ENCODE data around the gene IL6R. TPM values are rescaled to one million over a fixed set of nuclear protein-coding genes. Genes with fewer than 3 reads are reported as not detected.

IL6R gene
- total RNA-seq, 4 donors from 2014 or later, result 31.6 to 53.7 (median 33.5) TPM

DNA sequence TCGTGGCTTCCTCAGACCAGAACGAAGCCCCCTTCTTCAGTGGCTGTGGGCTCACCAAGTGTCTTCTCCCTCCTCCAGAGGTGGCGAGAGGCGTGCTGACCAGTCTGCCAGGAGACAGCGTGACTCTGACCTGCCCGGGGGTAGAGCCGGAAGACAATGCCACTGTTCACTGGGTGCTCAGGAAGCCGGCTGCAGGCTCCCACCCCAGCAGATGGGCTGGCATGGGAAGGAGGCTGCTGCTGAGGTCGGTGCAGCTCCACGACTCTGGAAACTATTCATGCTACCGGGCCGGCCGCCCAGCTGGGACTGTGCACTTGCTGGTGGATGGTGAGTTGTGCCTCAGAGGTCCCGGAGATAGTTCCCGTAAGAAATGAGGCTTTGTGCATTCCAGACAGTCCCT is 24.0 kb downstream of the IL6R start:
- no peak for DNase-seq (ENCODE audit: low spot score in 2 of 2)
- 49 to 64% methylated on average over 15 of the region's 15 CpGs for WGBS, 2 donors
- peaks cover 0 to 10% (median 0%) of the 10 kb centered on the region in 3 donors for H3K36me3 ChIP-seq
- peaks cover 2 to 90% (median 68%) of the 10 kb centered on the region in 4 donors for H3K4me1 ChIP-seq
- no peaks in the 10 kb centered on the region for H3K27me3 ChIP-seq
- no peak overlapping the region for H3K4me3 ChIP-seq
- TF ChIP-seq POLR2A (IDR thresholded peaks at IDR 0.05) (no peak), EP300 (IDR thresholded peaks at IDR 0.05) (no peak)
- TF ChIP-seq, protein P1, sequence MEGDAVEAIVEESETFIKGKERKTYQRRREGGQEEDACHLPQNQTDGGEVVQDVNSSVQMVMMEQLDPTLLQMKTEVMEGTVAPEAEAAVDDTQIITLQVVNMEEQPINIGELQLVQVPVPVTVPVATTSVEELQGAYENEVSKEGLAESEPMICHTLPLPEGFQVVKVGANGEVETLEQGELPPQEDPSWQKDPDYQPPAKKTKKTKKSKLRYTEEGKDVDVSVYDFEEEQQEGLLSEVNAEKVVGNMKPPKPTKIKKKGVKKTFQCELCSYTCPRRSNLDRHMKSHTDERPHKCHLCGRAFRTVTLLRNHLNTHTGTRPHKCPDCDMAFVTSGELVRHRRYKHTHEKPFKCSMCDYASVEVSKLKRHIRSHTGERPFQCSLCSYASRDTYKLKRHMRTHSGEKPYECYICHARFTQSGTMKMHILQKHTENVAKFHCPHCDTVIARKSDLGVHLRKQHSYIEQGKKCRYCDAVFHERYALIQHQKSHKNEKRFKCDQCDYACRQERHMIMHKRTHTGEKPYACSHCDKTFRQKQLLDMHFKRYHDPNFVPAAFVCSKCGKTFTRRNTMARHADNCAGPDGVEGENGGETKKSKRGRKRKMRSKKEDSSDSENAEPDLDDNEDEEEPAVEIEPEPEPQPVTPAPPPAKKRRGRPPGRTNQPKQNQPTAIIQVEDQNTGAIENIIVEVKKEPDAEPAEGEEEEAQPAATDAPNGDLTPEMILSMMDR (IDR thresholded peaks at IDR 0.05), result no peak
- H3K27ac ChIP-seq, result peak overlapping the region; percentile 52 to 84 (median 64)
- no peaks in the 10 kb centered on the region for H3K9me3 ChIP-seq

DNA sequence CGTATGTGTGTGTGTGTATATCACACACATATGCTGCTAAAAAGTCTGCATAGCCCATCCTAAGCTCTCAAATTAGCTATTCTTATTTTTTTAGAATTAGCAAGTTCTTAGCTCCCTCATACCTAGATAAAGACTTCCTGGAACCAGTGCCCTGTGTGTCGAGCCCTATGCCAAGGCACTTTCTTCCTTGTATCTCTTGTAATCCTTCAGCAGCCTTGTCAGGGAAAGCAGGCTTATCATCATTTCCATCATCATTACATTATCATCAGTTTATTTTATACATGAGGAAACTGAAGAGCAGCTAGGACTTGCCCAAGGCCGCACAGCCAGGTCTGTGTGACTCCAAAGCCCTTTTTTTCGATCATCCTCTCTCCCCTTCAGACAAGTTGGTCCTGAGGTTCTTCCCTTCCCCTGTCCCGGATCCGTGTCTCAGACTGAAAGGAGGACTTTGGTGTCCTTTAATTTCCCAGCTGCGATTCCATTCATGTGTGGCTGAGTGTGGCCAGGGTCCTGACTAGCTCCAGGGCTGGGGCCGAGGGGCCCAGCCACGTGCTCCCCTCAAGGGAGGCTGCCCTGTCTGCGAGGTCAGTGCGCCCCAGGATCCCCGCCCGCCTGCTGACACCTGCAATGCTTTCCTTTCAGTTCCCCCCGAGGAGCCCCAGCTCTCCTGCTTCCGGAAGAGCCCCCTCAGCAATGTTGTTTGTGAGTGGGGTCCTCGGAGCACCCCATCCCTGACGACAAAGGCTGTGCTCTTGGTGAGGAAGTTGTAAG is 24.9 kb downstream of the IL6R start:
- Histone ChIP-seq H3K27me3 (no peaks in the 10 kb centered on the region), H3K4me3 (no peak overlapping the region), H3K27ac (peak overlapping the region in 3 of 4 donors; percentile 54 to 84 (median 67)), H3K4me1 (peaks cover 0 to 90% (median 65%) of the 10 kb centered on the region in 4 donors), H3K9me3 (no peaks in the 10 kb centered on the region), H3K36me3 (peaks cover 0 to 14% (median 0%) of the 10 kb centered on the region in 3 donors)
- no peak for DNase-seq (ENCODE audit: low spot score in 2 of 2)
- no peak for TF ChIP-seq POLR2A (IDR thresholded peaks at IDR 0.05)
- TF ChIP-seq EP300 (IDR thresholded peaks at IDR 0.05), result no peak
- TF ChIP-seq, protein P1 (IDR thresholded peaks at IDR 0.05), result no peak
- WGBS, 2 donors, result 76 to 87% methylated on average over 13 to 17 of the region's 17 CpGs

DNA sequence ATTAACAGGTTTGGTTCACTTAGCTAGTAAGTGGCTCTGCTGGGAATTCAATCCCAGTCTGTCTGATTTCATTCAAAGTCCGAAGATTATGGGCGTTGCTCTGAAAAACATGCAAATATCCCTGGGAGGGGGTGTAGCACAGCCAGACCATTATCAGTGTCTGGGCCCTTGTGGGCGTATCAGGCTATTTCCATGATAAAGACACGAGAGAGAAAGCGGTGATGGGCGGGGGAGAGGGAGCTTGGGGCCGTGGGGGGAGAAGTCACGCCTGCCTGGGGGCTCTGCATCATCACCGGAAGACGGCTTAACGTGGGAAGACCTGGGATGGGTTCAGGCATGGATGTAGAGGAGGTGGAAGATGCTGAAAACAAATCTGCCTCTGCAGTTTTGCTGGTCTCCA is 25.8 kb downstream of the IL6R start:
- peaks cover 0 to 94% (median 66%) of the 10 kb centered on the region in 4 donors for H3K4me1 ChIP-seq
- WGBS, 2 donors, result 24 to 39% methylated on average over 11 of the region's 11 CpGs
- TF ChIP-seq POLR2A (IDR thresholded peaks at IDR 0.05) (no peak), EP300 (IDR thresholded peaks at IDR 0.05) (no peak)
- TF ChIP-seq, protein P1 (IDR thresholded peaks at IDR 0.05), result no peak

DNA sequence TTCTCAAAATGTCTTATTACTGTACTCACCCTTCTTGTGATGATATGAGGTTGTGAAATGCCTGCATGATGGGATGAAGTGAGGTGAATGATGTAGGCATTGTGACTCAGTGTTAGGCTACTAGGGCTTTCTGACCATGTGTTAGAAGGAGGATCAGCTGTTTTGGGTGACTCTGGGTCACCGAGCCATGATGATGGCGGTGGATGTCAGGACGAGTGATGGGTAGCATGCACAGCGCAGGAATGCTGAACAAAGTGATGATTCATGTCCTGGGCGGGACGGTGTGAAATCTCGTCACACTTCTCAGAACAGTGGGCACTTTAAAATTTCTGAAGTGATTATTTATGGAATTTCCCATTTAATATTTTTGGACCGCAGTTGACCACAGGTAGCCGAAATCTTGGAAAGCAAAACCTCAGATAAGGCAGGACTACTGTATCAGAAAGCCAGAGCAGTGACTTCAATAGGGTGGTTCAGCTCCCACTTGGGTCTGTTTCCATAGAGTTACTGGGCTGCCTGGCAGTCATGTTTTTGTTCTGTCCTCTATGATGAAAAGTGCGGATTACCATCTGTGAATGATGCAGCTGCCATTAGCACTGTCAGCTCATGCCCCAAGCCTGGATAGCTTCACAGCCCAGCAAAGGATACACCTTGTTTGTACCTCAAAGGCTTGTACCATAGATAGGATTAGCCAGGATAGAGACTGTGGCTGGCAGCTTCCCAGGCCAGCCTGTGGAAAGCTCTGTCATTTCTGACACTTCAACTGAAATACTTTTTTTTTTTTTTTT is 26.6 kb downstream of the IL6R start:
- Histone ChIP-seq H3K9me3 (no peaks in the 10 kb centered on the region), H3K4me1 (peaks cover 0 to 96% (median 62%) of the 10 kb centered on the region in 4 donors), H3K36me3 (peaks cover 0 to 32% (median 5%) of the 10 kb centered on the region in 3 donors), H3K27me3 (no peaks in the 10 kb centered on the region), H3K4me3 (no peak overlapping the region), H3K27ac (peak overlapping the region in 2 of 4 donors; percentile 67 to 86)
- DNase-seq (ENCODE audit: low spot score in 2 of 2), result no peak
- 61 to 77% methylated on average over 10 of the region's 10 CpGs for WGBS, 2 donors
- TF ChIP-seq EP300 (IDR thresholded peaks at IDR 0.05), result peak in 1 of 2 donors; percentile 43
- TF ChIP-seq, protein P1 (IDR thresholded peaks at IDR 0.05), result no peak

More for the DNA sequence above, 25.8 kb downstream of the IL6R start:
- Histone ChIP-seq H3K9me3 (no peaks in the 10 kb centered on the region), H3K4me3 (no peak overlapping the region), H3K36me3 (peaks cover 0 to 23% (median 4%) of the 10 kb centered on the region in 3 donors), H3K27ac (peak overlapping the region in 2 of 4 donors; percentile 67 to 86), H3K27me3 (no peaks in the 10 kb centered on the region)
- no peak for DNase-seq (ENCODE audit: low spot score in 2 of 2)
